Endothelial cell of umbilical vein (primary cell): Measurements from ENCODE around the gene CAV2. TPM values are rescaled to one million over a fixed set of nuclear protein-coding genes. Genes with fewer than 3 reads are reported as not detected.
A peak's percentile ranks its signal among the peaks of the same experiment; 100 is the strongest.

Experiments
- BruUV-seq: library from RNA; stranded (reverse); fragments of 400-500 nt; replicated peaks from 2 replicates; lab custom pipeline; 2021; lab: Mats Ljungman, UMichigan
- CTCF ChIA-PET: fragments of 300-600, 350-600 bp; sonication (Branson Sonifier 250); formaldehyde crosslinking; loops from one replicate; lab custom pipeline; 2021; ENCODE audit warnings: antibody characterized with exemption, inconsistent platforms; lab: Charles Lee
- POLR2A ChIA-PET: fragments of 300-600, 350-600 bp; sonication (Branson Sonifier 250); formaldehyde crosslinking; loops from one replicate; lab custom pipeline; 2021; ENCODE audit warnings: antibody characterized with exemption, inconsistent platforms; lab: Charles Lee
- DNase-seq: peaks from one replicate; pipeline ENCODE4 v3.0.0-alpha.2; 2011; ENCODE audit warnings: low read depth, low spot score
- FAIRE-seq: peaks from 2 replicates; lab custom pipeline; 2011; peaks lifted over from hg19 to GRCh38; lab: Jason Lieb, UNC
- H2AFZ ChIP-seq: 2 replicates; pipeline ENCODE4 v1.6.0; 2012; ENCODE audit warnings: low read depth, low read length, control low read depth, inconsistent platforms
- H3K27ac ChIP-seq: 2 replicates; pipeline ENCODE4 v1.5.1; 2011; ENCODE audit warnings: low read depth, mild to moderate bottlenecking, control low read depth, low read length, moderate library complexity; ENCODE audit not compliant: insufficient read depth
- H3K27me3 ChIP-seq, 2 experiments: 2 replicates each; pipeline versions ENCODE4 v1.6.0 to v1.6.1; 2011; ENCODE audit warnings: low read length in 2 of 2, mixed read lengths in 1 of 2; ENCODE audit not compliant: control insufficient read depth in 2 of 2, insufficient read depth in 2 of 2
- H3K36me3 ChIP-seq, 2 experiments: 2 replicates in 1 of 2; 3 replicates in 1 of 2; pipeline ENCODE4 v1.5.1; 2011; ENCODE audit warnings: low read length in 2 of 2, mild to moderate bottlenecking in 1 of 2, moderate library complexity in 1 of 2; ENCODE audit not compliant: control insufficient read depth in 2 of 2, insufficient read depth in 2 of 2; ENCODE audit errors: extremely low read depth in 1 of 2
- H3K4me1 ChIP-seq: 3 replicates; pipeline ENCODE4 v1.5.1; 2011; ENCODE audit warnings: mild to moderate bottlenecking, low read length; ENCODE audit not compliant: control insufficient read depth, insufficient read depth; ENCODE audit errors: extremely low read depth
- H3K4me2 ChIP-seq: 2 replicates; pipeline ENCODE4 v1.6.1; 2011; ENCODE audit warnings: low read length, control low read depth, mixed read lengths; ENCODE audit not compliant: insufficient read depth
- H3K4me3 ChIP-seq, 3 experiments: fragments of 200-600 bp in 1 of 3; sonication (generic), shearing (Covaris generic) in 1 of 3; replicated peaks in 1 of 3; 2 replicates each; pipeline ENCODE4 v1.5.1; 2011 to 2016; ENCODE audit warnings: control low read depth in 3 of 3, low read length in 3 of 3, mild to moderate bottlenecking in 2 of 3, inconsistent platforms in 1 of 3, low read depth in 1 of 3, moderate library complexity in 1 of 3; ENCODE audit not compliant: insufficient read depth in 1 of 3
- H3K79me2 ChIP-seq: 2 replicates; pipeline ENCODE4 v1.6.0; 2012; ENCODE audit warnings: low read length, inconsistent platforms; ENCODE audit not compliant: control insufficient read depth, insufficient read depth
- H3K9ac ChIP-seq: replicated peaks from 2 replicates; pipeline ENCODE3; 2011; ENCODE audit warnings: low read length, control low read depth; ENCODE audit not compliant: insufficient read depth; ENCODE audit errors: extremely low read depth
- H3K9me1 ChIP-seq: replicated peaks from 3 replicates; pipeline ENCODE4 v1.6.0; 2011; ENCODE audit warnings: mild to moderate bottlenecking, low read length; ENCODE audit not compliant: control insufficient read depth, insufficient read depth; ENCODE audit errors: extremely low read depth
- H3K9me3 ChIP-seq: replicated peaks from 2 replicates; pipeline ENCODE4 v1.5.1; 2012; ENCODE audit warnings: low read length, inconsistent platforms; ENCODE audit not compliant: control insufficient read depth, insufficient read depth
- H4K20me1 ChIP-seq: replicated peaks from 2 replicates; pipeline ENCODE3; 2011; ENCODE audit warnings: mild to moderate bottlenecking, low read length; ENCODE audit not compliant: control insufficient read depth, insufficient read depth; ENCODE audit errors: extremely low read depth
- EZH2 ChIP-seq: IDR thresholded peaks from 2 replicates; pipeline ENCODE4 v1.6.1; 2012; ENCODE audit warnings: borderline replicate concordance, low read depth, mild to moderate bottlenecking, moderate library complexity, low read length, inconsistent platforms; ENCODE audit not compliant: severe bottlenecking
- FOS ChIP-seq: IDR thresholded peaks from 2 replicates; pipeline ENCODE4 v1.6.1; 2011; ENCODE audit warnings: mild to moderate bottlenecking, low read length, moderate library complexity, borderline replicate concordance; ENCODE audit not compliant: insufficient read depth
- GATA2 ChIP-seq: IDR thresholded peaks from 2 replicates; pipeline ENCODE4 v1.7.0; 2011; ENCODE audit warnings: low read depth, mild to moderate bottlenecking, moderate library complexity, mixed read lengths, low read length; ENCODE audit not compliant: insufficient read length, insufficient read depth
- JUN ChIP-seq: IDR thresholded peaks from 2 replicates; pipeline ENCODE4 v1.6.1; 2011; ENCODE audit warnings: borderline replicate concordance, low read depth; ENCODE audit not compliant: insufficient read length, insufficient read depth
- MYC ChIP-seq: IDR thresholded peaks from one replicate; pipeline ENCODE4 v1.6.1; 2011; ENCODE audit warnings: mild to moderate bottlenecking, low read depth, low read length
- POLR2A ChIP-seq: IDR thresholded peaks from 2 replicates; pipeline ENCODE4 v1.6.1; 2012; ENCODE audit warnings: low read depth, mild to moderate bottlenecking, control low read depth, low read length
- POLR2AphosphoS5 ChIP-seq: IDR thresholded peaks from 2 replicates; pipeline ENCODE4 v1.6.1; 2012; ENCODE audit warnings: low read depth, mild to moderate bottlenecking, control low read depth, low read length, moderate library complexity; ENCODE audit not compliant: insufficient read depth
- dilution Hi-C: fragments of 300-500 bp; cut with MboI; formaldehyde crosslinking; loops from one replicate; pipeline ENCODE4 v1.15.0; 2019; ENCODE audit warnings: low sequenced_read_pairs; ENCODE audit not compliant: extremely low pct_ligation_motif_present
- intact Hi-C: fragments of 100-400 bp; cut with micrococcal nuclease; formaldehyde crosslinking; loops from one replicate; pipeline ENCODE4 v1.10.0; 2022
- polyA plus RNA-seq, 4 experiments: library from polyadenylated mRNA; depleted of rRNA in 3 of 4; stranded (reverse) in 3 of 4; unstranded in 1 of 4; fragments of >200 nt; gene quantifications; 2 replicates each; pipeline versions ENCODE4 v1.2.1 to v1.2.3, GENCODE V29; 2011 to 2012; ENCODE audit warnings: missing spikeins in 1 of 4
- total RNA-seq: library from RNA; stranded (reverse); gene quantifications from 2 replicates; pipeline ENCODE4 v1.2.3, GENCODE V29; 2021
- TF ChIP-seq, protein P1 (sequence below), 2 donors: IDR thresholded peaks; 1 replicate in 1 of 2; 2 replicates in 1 of 2; pipeline ENCODE4 v1.5.1; 2011; ENCODE audit warnings: low read length in 2 of 2, mild to moderate bottlenecking in 2 of 2, moderate library complexity in 2 of 2, control low read depth in 1 of 2, inconsistent platforms in 1 of 2, low read depth in 1 of 2; ENCODE audit not compliant: insufficient read depth in 1 of 2; ENCODE audit errors: extremely low read depth in 1 of 2
- TF ChIP-seq, protein P2 (sequence below): IDR thresholded peaks from 2 replicates; pipeline ENCODE4 v1.6.1; 2011; ENCODE audit not compliant: insufficient read depth, insufficient read length

Gene CAV2
- total and polyA plus RNA-seq, 2 donors (not counting 3 experiments of a cell fraction or from before 2014, with no cell fraction given) = 179 to 327 TPM

DNA sequence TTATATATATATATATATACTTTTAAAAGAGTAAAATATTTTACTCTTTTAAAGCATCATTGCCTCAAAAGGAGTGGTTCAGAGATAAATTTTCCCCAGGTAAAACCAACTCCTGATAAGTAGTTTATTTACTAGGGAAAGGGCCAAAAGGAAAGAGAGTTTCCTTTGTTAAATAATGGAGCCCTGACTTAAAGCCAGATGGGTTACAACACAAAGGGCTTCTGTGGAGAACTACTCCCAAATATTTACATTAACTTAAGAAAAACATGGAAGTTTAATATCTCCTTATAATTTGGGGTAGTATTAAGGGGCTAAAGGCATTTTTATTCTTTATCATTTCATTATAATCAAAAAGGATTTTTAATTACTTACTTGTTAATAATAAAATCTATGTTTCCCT is 16.8 kb downstream of the CAV2 start:
- CTCF ChIA-PET = no interaction called here
- TF ChIP-seq POLR2A (no peak), FOS (no peak), MYC (no peak), GATA2 (no peak), EZH2 (no peak), POLR2AphosphoS5 (no peak), JUN (no peak)
- TF ChIP-seq, protein P1, sequence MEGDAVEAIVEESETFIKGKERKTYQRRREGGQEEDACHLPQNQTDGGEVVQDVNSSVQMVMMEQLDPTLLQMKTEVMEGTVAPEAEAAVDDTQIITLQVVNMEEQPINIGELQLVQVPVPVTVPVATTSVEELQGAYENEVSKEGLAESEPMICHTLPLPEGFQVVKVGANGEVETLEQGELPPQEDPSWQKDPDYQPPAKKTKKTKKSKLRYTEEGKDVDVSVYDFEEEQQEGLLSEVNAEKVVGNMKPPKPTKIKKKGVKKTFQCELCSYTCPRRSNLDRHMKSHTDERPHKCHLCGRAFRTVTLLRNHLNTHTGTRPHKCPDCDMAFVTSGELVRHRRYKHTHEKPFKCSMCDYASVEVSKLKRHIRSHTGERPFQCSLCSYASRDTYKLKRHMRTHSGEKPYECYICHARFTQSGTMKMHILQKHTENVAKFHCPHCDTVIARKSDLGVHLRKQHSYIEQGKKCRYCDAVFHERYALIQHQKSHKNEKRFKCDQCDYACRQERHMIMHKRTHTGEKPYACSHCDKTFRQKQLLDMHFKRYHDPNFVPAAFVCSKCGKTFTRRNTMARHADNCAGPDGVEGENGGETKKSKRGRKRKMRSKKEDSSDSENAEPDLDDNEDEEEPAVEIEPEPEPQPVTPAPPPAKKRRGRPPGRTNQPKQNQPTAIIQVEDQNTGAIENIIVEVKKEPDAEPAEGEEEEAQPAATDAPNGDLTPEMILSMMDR (IDR thresholded peaks at IDR 0.05; ENCODE audit: extremely low read depth in 1 of 2, insufficient read depth in 1 of 2, low read depth in 1 of 2, low read length in 2 of 2) = no peak
- TF ChIP-seq, protein P2, sequence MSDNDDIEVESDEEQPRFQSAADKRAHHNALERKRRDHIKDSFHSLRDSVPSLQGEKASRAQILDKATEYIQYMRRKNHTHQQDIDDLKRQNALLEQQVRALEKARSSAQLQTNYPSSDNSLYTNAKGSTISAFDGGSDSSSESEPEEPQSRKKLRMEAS = no peak
- intact Hi-C loops (no loop called here), dilution Hi-C loops (loop anchor here (25.0 kb wide), 2 partner anchors 179 to 254 kb away; no protein-coding TSS in a partner anchor)
- Histone ChIP-seq H3K79me2 (no peaks in the 10 kb centered on the region), H3K9me3 (no peaks in the 10 kb centered on the region), H3K4me2 (no peak overlapping the region), H3K9me1 (no peaks in the 10 kb centered on the region), H3K9ac (no peak overlapping the region), H3K4me3 (no peak overlapping the region), H4K20me1 (no peaks in the 10 kb centered on the region), H3K27me3 (no peaks in the 10 kb centered on the region), H3K4me1 (peaks cover 34% of the 10 kb centered on the region), H3K36me3 (no peaks in the 10 kb centered on the region), H3K27ac (no peak overlapping the region), H2AFZ (no peak overlapping the region)
- no TSS peak for BruUV-seq
- POLR2A ChIA-PET = no interaction called here
- DNase-seq = peak; percentile 55
- FAIRE-seq = no peak
